Mesenchymal stem cell (in vitro differentiated cells and primary cell): ENCODE data around the gene FAM227B.

Experiments
- DNase-seq: peaks from one replicate; pipeline ENCODE4 v3.0.0-alpha.2; 2013
- H2AFZ ChIP-seq: one replicate; pipeline ENCODE4 v1.6.1; 2013; ENCODE audit warnings: low read depth, mild to moderate bottlenecking, control low read depth, inconsistent platforms, low read length, moderate library complexity
- H2AK5ac ChIP-seq: 2 replicates; pipeline ENCODE4 v1.6.1; 2013; ENCODE audit warnings: low read length, moderate library complexity, mild to moderate bottlenecking, inconsistent platforms; ENCODE audit not compliant: severe bottlenecking
- H2BK120ac ChIP-seq: one replicate; pipeline ENCODE4 v1.6.1; 2013; ENCODE audit warnings: low read depth, mild to moderate bottlenecking, inconsistent platforms, low read length, moderate library complexity
- H2BK12ac ChIP-seq, 2 experiments: one replicate each; pipeline ENCODE4 v1.6.1; 2013; ENCODE audit warnings: inconsistent platforms in 2 of 2, low read length in 2 of 2, mild to moderate bottlenecking in 2 of 2, moderate library complexity in 2 of 2, control low read depth in 1 of 2
- H2BK15ac ChIP-seq: one replicate; pipeline ENCODE4 v1.6.1; 2013; ENCODE audit warnings: mild to moderate bottlenecking, low read depth, inconsistent platforms; ENCODE audit not compliant: poor library complexity, severe bottlenecking
- H2BK5ac ChIP-seq: 2 replicates; pipeline ENCODE4 v1.6.1; 2013; ENCODE audit warnings: low read depth, mild to moderate bottlenecking, low read length, control low read depth, inconsistent platforms; ENCODE audit not compliant: poor library complexity, severe bottlenecking
- H3K14ac ChIP-seq, 2 experiments: one replicate each; pipeline ENCODE4 v1.6.1; 2013; ENCODE audit warnings: inconsistent platforms in 2 of 2, low read length in 2 of 2, control low read depth in 1 of 2, mild to moderate bottlenecking in 1 of 2, moderate library complexity in 1 of 2
- H3K18ac ChIP-seq, 2 experiments: one replicate each; pipeline ENCODE4 v1.6.1; 2013; ENCODE audit warnings: inconsistent platforms in 2 of 2, low read length in 2 of 2, control low read depth in 1 of 2, low read depth in 1 of 2, mild to moderate bottlenecking in 1 of 2
- H3K23ac ChIP-seq, 2 experiments: one replicate each; pipeline ENCODE4 v1.6.1; 2013; ENCODE audit warnings: inconsistent platforms in 2 of 2, low read length in 2 of 2, mild to moderate bottlenecking in 2 of 2, moderate library complexity in 2 of 2, control low read depth in 1 of 2
- H3K27ac ChIP-seq: 2 replicates; pipeline ENCODE4 v1.5.1; 2013; ENCODE audit warnings: mild to moderate bottlenecking, moderate library complexity, low read length, control low read depth, inconsistent platforms; ENCODE audit not compliant: poor library complexity, severe bottlenecking
- H3K27me3 ChIP-seq, 2 experiments: 2 replicates each; pipeline versions ENCODE4 v1.6.1 to v1.7.0; 2013; ENCODE audit warnings: low read length in 2 of 2, mild to moderate bottlenecking in 2 of 2, moderate library complexity in 2 of 2, control low read depth in 1 of 2, inconsistent platforms in 1 of 2; ENCODE audit not compliant: control insufficient read depth in 1 of 2, insufficient read depth in 1 of 2
- H3K36me3 ChIP-seq, 2 experiments: 2 replicates each; pipeline versions ENCODE4 v1.6.1 to v1.7.0; 2013; ENCODE audit warnings: low read length in 2 of 2, control low read depth in 1 of 2, inconsistent platforms in 1 of 2, low read depth in 1 of 2, mild to moderate bottlenecking in 1 of 2; ENCODE audit not compliant: insufficient read depth in 2 of 2, control insufficient read depth in 1 of 2
- H3K4ac ChIP-seq, 2 experiments: one replicate each; pipeline ENCODE4 v1.6.1; 2013; ENCODE audit warnings: inconsistent platforms in 2 of 2, low read length in 2 of 2, mild to moderate bottlenecking in 2 of 2, moderate library complexity in 2 of 2, control low read depth in 1 of 2, low read depth in 1 of 2
- H3K4me1 ChIP-seq: 2 replicates; pipeline ENCODE4 v1.6.1; 2013; ENCODE audit warnings: low read depth, low read length, control low read depth; ENCODE audit not compliant: control insufficient read depth, insufficient read depth
- H3K4me2 ChIP-seq: 2 replicates; pipeline ENCODE4 v1.6.1; 2013; ENCODE audit warnings: low read length, mild to moderate bottlenecking, inconsistent platforms; ENCODE audit not compliant: poor library complexity, severe bottlenecking
- H3K4me3 ChIP-seq, 2 experiments: 2 replicates each; pipeline versions ENCODE4 v1.5.1 to v1.7.0; 2013; ENCODE audit warnings: low read length in 2 of 2, mild to moderate bottlenecking in 2 of 2, control low read depth in 1 of 2, low read depth in 1 of 2; ENCODE audit not compliant: insufficient read depth in 1 of 2
- H3K79me1 ChIP-seq: replicated peaks from 2 replicates; pipeline ENCODE4 v1.6.1; 2013; ENCODE audit warnings: mild to moderate bottlenecking, control low read depth, low read length, inconsistent platforms; ENCODE audit not compliant: poor library complexity, severe bottlenecking
- H3K9ac ChIP-seq: 2 replicates; pipeline ENCODE4 v1.7.0; 2013; ENCODE audit warnings: mild to moderate bottlenecking, low read length, moderate library complexity
- H3K9me3 ChIP-seq: 2 replicates; pipeline ENCODE4 v1.7.0; 2013; ENCODE audit warnings: mild to moderate bottlenecking, low read length; ENCODE audit not compliant: control insufficient read depth
- H4K8ac ChIP-seq: one replicate; pipeline ENCODE4 v1.6.1; 2013; ENCODE audit warnings: inconsistent platforms, mild to moderate bottlenecking, low read length, moderate library complexity
- H4K91ac ChIP-seq: one replicate; pipeline ENCODE4 v1.6.1; 2013; ENCODE audit warnings: mild to moderate bottlenecking, low read length, inconsistent platforms
- WGBS: methylation state at CpG from one replicate; pipeline ENCODE4 v1.1.7; 2013; ENCODE audit warnings: mixed read lengths; 5-methylcytosine and 5-hydroxymethylcytosine counted together

FAM227B gene

GRCh38 chr15:49380912-49381311 is 239.7 kb downstream of the FAM227B start:
- H3K4ac ChIP-seq = no peak overlapping the region
- H2AFZ ChIP-seq = no peak overlapping the region
- H3K9me3 ChIP-seq = no peaks in the 10 kb centered on the region

GRCh38 chr15:49379996-49380395 is 240.6 kb downstream of the FAM227B start:
- peaks cover 2% of the 10 kb centered on the region for H3K4me1 ChIP-seq
- H4K8ac ChIP-seq = no peak overlapping the region
- H2BK12ac ChIP-seq = no peak overlapping the region
- H2AK5ac ChIP-seq = no peak overlapping the region
- no peak overlapping the region for H3K4me2 ChIP-seq
- no peak overlapping the region for H3K4me3 ChIP-seq
- H3K18ac ChIP-seq = no peak overlapping the region
- no peak overlapping the region for H2BK15ac ChIP-seq
- no peak overlapping the region for H3K4ac ChIP-seq
- no peak overlapping the region for H2AFZ ChIP-seq
- WGBS = 91% methylated on average over 4 of the region's 4 CpGs
- H3K36me3 ChIP-seq = no peaks in the 10 kb centered on the region
- H3K9me3 ChIP-seq = no peaks in the 10 kb centered on the region
- H4K91ac ChIP-seq = no peak overlapping the region
- no peak overlapping the region for H3K27ac ChIP-seq
- H3K9ac ChIP-seq = no peak overlapping the region
- H3K79me1 ChIP-seq = no peaks in the 10 kb centered on the region
- no peak for DNase-seq
- peak overlapping the region in 1 of 2 experiments; percentile 42 for H3K14ac ChIP-seq
- no peak overlapping the region for H2BK5ac ChIP-seq
- H3K27me3 ChIP-seq = no peaks in the 10 kb centered on the region
- no peak overlapping the region for H3K23ac ChIP-seq
- no peak overlapping the region for H2BK120ac ChIP-seq

More at GRCh38 chr15:49380912-49381311, 239.7 kb downstream of the FAM227B start:
- no peak overlapping the region for H2BK12ac ChIP-seq
- DNase-seq = no peak
- H3K14ac ChIP-seq = no peak overlapping the region
- WGBS = 60% methylated on average over 5 of the region's 5 CpGs
- H3K4me3 ChIP-seq = no peak overlapping the region
- no peaks in the 10 kb centered on the region for H3K79me1 ChIP-seq
- H3K27ac ChIP-seq = no peak overlapping the region
- no peak overlapping the region for H2AK5ac ChIP-seq
- H3K9ac ChIP-seq = no peak overlapping the region
- H3K36me3 ChIP-seq = no peaks in the 10 kb centered on the region
- peak overlapping the region in 1 of 2 experiments; percentile 23 for H3K23ac ChIP-seq
- H3K18ac ChIP-seq = no peak overlapping the region
- no peak overlapping the region for H3K4me2 ChIP-seq
- H4K91ac ChIP-seq = no peak overlapping the region
- H4K8ac ChIP-seq = no peak overlapping the region
- H2BK120ac ChIP-seq = no peak overlapping the region
- no peaks in the 10 kb centered on the region for H3K27me3 ChIP-seq
- H2BK15ac ChIP-seq = no peak overlapping the region
- H3K4me1 ChIP-seq = peaks cover 2% of the 10 kb centered on the region
- H2BK5ac ChIP-seq = no peak overlapping the region

- Histone ChIP-seq H4K91ac (no peak overlapping the region), H2BK5ac (no peak overlapping the region), H3K9me3 (no peaks in the 10 kb centered on the region), H2BK12ac (no peak overlapping the region), H3K9ac (no peak overlapping the region), H3K14ac (no peak overlapping the region), H3K79me1 (no peaks in the 10 kb centered on the region), H3K23ac (no peak overlapping the region), H3K4ac (no peak overlapping the region), H4K8ac (no peak overlapping the region), H3K4me2 (no peak overlapping the region), H3K18ac (no peak overlapping the region), H2BK15ac (no peak overlapping the region), H3K36me3 (no peaks in the 10 kb centered on the region), H2AK5ac (no peak overlapping the region), H2AFZ (no peak overlapping the region), H3K27ac (no peak overlapping the region), H3K4me3 (no peak overlapping the region), H2BK120ac (no peak overlapping the region), H3K27me3 (no peaks in the 10 kb centered on the region), H3K4me1 (no peaks in the 10 kb centered on the region)
- DNase-seq = no peak
- WGBS = 67% methylated on average over 1 of the region's 1 CpG
Measured at GRCh38 chr15:49372366-49372765, 248.3 kb downstream of the FAM227B start.

- no peak overlapping the region for H3K4me3 ChIP-seq
- no peak overlapping the region for H2BK12ac ChIP-seq
- no peak overlapping the region for H3K18ac ChIP-seq
- H3K36me3 ChIP-seq = no peaks in the 10 kb centered on the region
- no peak overlapping the region for H3K4me2 ChIP-seq
- peak; percentile 34 for DNase-seq
- no peaks in the 10 kb centered on the region for H3K9me3 ChIP-seq
- H4K91ac ChIP-seq = no peak overlapping the region
- no peak overlapping the region for H2AK5ac ChIP-seq
- no peak overlapping the region for H3K9ac ChIP-seq
- H3K4ac ChIP-seq = no peak overlapping the region
- no peak overlapping the region for H2AFZ ChIP-seq
- H3K4me1 ChIP-seq = no peaks in the 10 kb centered on the region
- no peak overlapping the region for H3K14ac ChIP-seq
- no peak overlapping the region for H3K27ac ChIP-seq
- no peaks in the 10 kb centered on the region for H3K79me1 ChIP-seq
- H3K27me3 ChIP-seq = no peaks in the 10 kb centered on the region
- no peak overlapping the region for H3K23ac ChIP-seq
- H2BK5ac ChIP-seq = no peak overlapping the region
- no peak overlapping the region for H2BK15ac ChIP-seq
- H2BK120ac ChIP-seq = no peak overlapping the region
- H4K8ac ChIP-seq = no peak overlapping the region
- WGBS = 100% methylated on average over 1 of the region's 1 CpG
Measured at GRCh38 chr15:49370782-49371181, 249.8 kb downstream of the FAM227B start.
